Immature natural killer cell (primary cell): ENCODE results near the gene AHCTF1. TPM values are rescaled to one million over a fixed set of nuclear protein-coding genes. Genes with fewer than 3 reads are reported as not detected.
"Not testable (repeated sequence)": the region's sequence is repeated elsewhere in the genome, so short reads cannot be mapped to it uniquely, and the experiment has no call there.

Experiments
- DNase-seq, 3 donors: peaks; one replicate each; pipeline ENCODE4 v3.0.0; 2022; ENCODE audit warnings: mixed read lengths in 1 of 3
- H3K27ac Mint-ChIP-seq, 6 donors: one replicate each; pipeline ENCODE4 v1.8.0; 2020; ENCODE audit warnings: mixed read lengths in 6 of 6, mild to moderate bottlenecking in 5 of 6, inconsistent platforms in 4 of 6, moderate library complexity in 3 of 6
- H3K27me3 Mint-ChIP-seq, 3 donors: one replicate each; pipeline ENCODE4 v1.8.0; 2020 to 2021; ENCODE audit warnings: low read depth in 3 of 3, mild to moderate bottlenecking in 3 of 3, mixed read lengths in 3 of 3, moderate library complexity in 3 of 3, inconsistent platforms in 1 of 3
- H3K36me3 Mint-ChIP-seq, 3 donors: one replicate each; pipeline ENCODE4 v1.8.0; 2020; ENCODE audit warnings: mixed read lengths in 3 of 3, inconsistent platforms in 2 of 3, mild to moderate bottlenecking in 2 of 3
- H3K4me1 Mint-ChIP-seq, 2 donors: one replicate each; pipeline ENCODE4 v1.8.0; 2020; ENCODE audit warnings: inconsistent platforms in 2 of 2, mild to moderate bottlenecking in 2 of 2, mixed read lengths in 2 of 2, moderate library complexity in 1 of 2
- H3K4me3 Mint-ChIP-seq, 5 donors: one replicate each; pipeline ENCODE4 v1.8.0; 2020; ENCODE audit warnings: mild to moderate bottlenecking in 5 of 5, mixed read lengths in 5 of 5, inconsistent platforms in 3 of 5, moderate library complexity in 3 of 5
- H3K9me3 Mint-ChIP-seq, 6 donors: one replicate each; pipeline ENCODE4 v1.8.0; 2020; ENCODE audit warnings: mild to moderate bottlenecking in 6 of 6, mixed read lengths in 6 of 6, inconsistent platforms in 4 of 6, moderate library complexity in 3 of 6
- polyA plus RNA-seq, 3 donors: library from polyadenylated mRNA; unstranded; fragments of 300-500 nt; fragmentation: Illumina TruSeq; gene quantifications; one replicate each; pipeline ENCODE4 v1.2.3, GENCODE V29; 2021

Gene AHCTF1
- polyA plus RNA-seq, 3 donors from 2014 or later, result 7.1 to 15.4 (median 7.4) TPM

DNA sequence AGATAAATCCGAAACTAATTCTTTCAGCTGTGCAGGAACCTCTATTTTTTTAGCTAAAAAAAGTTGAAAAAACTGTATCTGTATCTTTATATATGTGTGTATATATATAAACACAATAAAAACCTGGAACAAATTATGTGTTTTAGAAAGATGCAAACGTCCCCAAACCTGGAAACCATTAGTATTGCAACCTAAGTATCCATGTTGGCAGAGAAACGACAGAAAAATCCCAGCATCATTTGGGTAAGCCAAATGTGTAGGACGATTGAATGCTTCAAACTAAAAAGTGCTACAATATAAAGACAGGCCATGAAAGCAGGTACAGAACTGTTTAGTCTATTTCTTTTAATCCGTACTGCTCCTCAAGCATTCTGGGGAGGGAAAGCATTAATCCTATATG lies 87.9 kb downstream of the AHCTF1 start:
- Mint-ChIP-seq H3K9me3 (no peaks in the 10 kb centered on the region), H3K4me1 (no peaks in the 10 kb centered on the region), H3K4me3 (no peak overlapping the region), H3K27ac (no peak overlapping the region), H3K27me3 (peaks cover 0 to 4% (median 2%) of the 10 kb centered on the region in 3 donors), H3K36me3 (peaks cover 20 to 30% (median 27%) of the 10 kb centered on the region in 3 donors)
- no peak for DNase-seq

DNA sequence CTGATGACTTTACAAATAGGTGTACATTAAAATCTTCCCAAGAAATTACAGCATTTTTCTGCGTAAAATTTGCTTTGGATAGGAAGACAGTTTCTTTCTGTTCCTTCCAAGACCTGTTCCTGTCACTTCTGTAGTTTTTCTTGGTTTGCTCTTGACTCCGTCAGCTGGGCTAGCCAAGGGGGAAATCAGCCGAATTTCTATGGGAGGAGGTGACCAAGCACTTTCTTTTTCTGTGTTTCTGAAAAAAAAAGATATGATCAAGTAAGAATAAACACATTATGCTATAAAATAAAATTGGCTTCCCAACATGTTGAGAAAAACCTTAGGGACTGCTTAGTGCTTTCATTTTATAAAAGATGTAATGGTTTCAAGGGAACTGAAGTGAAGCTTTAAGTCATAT lies 91.0 kb downstream of the AHCTF1 start:
- Mint-ChIP-seq H3K27ac (peak overlapping the region in 2 of 6 donors; percentile 27 to 30), H3K36me3 (peaks cover 14 to 18% (median 15%) of the 10 kb centered on the region in 3 donors)
- not testable (repeated sequence) for DNase-seq, H3K27me3 Mint-ChIP-seq, H3K9me3 Mint-ChIP-seq, H3K4me1 Mint-ChIP-seq, H3K4me3 Mint-ChIP-seq

DNA sequence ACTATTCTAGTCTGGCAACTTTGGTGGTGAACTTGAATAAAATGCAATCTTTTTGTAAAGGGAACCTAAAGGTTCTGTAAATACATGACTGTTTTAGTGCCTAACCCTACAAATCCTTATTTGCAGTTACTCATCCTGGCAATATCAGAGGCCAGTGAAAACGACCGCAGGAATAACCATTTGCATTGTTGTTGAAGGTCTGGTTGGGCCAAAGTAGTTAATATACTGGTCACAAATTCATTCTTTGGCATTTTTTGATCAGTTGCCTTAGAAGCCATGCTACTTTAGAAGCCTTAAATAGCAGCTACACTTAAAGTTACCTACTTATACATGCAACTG lies 93.7 kb downstream of the AHCTF1 start:
- H3K36me3 Mint-ChIP-seq, result peaks cover 8 to 11% (median 8%) of the 10 kb centered on the region in 3 donors
- H3K9me3 Mint-ChIP-seq, result no peaks in the 10 kb centered on the region
- no peak overlapping the region for H3K4me3 Mint-ChIP-seq
- no peak overlapping the region for H3K27ac Mint-ChIP-seq
- DNase-seq, result no peak
- H3K27me3 Mint-ChIP-seq, result peaks cover 0 to 4% (median 2%) of the 10 kb centered on the region in 3 donors
- peaks cover 0 to 7% of the 10 kb centered on the region in 2 donors for H3K4me1 Mint-ChIP-seq

DNA sequence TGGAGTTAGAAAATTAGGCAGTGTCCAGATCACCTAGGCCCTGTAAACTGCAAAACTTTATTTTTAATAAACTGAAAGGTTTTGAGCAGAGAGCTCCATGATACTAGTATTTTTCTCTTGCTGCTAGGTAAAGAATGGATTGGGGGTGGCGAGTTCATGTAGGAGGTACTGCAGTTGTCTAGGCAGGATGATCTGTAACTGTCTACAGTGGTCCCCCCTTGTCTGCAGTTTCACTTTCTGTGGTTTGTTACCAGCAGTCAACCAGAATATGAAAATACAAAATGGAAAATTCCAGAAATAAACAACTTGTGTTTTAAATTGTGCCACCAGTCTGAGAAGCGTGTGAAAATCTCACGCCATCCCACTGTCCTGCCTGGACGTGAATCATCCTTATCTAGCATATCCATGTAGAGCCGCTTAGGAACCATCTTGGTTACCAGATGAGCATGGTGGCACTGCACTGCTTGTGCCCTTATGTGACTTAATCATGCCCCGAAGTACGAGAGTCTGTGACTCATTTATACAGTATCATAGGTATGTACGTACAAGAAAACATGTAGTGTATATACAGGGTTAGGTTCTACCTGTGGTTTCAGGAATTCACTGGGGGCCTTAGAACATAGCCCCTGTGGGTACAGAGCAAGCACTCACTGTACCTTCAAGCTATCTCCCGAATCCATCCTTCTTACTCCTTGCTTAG lies 94.2 kb downstream of the AHCTF1 start:
- H3K27me3 Mint-ChIP-seq, result peaks cover 0 to 4% (median 2%) of the 10 kb centered on the region in 3 donors
- H3K4me3 Mint-ChIP-seq, result no peak overlapping the region
- peaks cover 3 to 6% (median 4%) of the 10 kb centered on the region in 3 donors for H3K36me3 Mint-ChIP-seq
- H3K4me1 Mint-ChIP-seq, result peaks cover 0 to 7% of the 10 kb centered on the region in 2 donors
- peak overlapping the region in 1 of 6 donors; percentile 46 for H3K27ac Mint-ChIP-seq
- H3K9me3 Mint-ChIP-seq, result no peaks in the 10 kb centered on the region
- DNase-seq, result no peak

DNA sequence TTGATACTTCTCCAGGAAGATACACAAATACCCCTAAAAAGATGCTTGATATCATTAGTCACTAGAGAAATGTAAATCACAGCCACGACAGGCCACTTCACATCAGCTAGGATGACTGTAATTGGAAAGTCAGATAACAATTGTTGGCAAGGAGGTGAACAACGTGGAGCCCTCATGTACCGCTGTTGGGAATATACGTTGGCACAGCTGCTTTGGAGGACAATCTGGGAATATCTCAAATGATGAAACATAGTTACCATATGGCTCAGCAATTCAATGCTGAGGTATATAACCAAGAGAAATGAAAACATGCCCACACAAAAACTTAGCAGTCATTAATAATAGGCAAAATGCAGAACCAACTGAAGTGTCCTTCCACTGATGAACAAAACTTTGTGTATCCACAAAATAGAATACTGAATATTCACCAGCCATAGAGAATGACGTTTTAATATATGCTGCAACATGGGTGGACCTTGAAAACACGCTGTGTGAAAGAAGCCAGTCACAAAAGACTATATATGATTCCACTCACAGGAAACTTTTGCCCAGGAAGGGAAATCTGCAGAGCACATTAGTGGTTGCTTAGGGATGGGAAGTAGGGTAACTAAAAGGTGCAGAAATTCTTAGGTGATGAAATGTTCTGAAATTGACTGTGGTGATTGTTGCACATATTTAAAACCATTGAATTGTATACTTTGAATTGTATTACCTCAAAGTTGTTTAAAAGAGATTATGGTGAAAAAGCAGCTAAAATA lies 95.4 kb downstream of the AHCTF1 start:
- H3K36me3 Mint-ChIP-seq, result peaks cover 3 to 6% (median 4%) of the 10 kb centered on the region in 3 donors
- no peak for DNase-seq
- no peaks in the 10 kb centered on the region for H3K9me3 Mint-ChIP-seq
- no peak overlapping the region for H3K4me3 Mint-ChIP-seq
- no peak overlapping the region for H3K27ac Mint-ChIP-seq
- H3K27me3 Mint-ChIP-seq, result peaks cover 0 to 4% (median 4%) of the 10 kb centered on the region in 3 donors
- H3K4me1 Mint-ChIP-seq, result peaks cover 0 to 7% of the 10 kb centered on the region in 2 donors

DNA sequence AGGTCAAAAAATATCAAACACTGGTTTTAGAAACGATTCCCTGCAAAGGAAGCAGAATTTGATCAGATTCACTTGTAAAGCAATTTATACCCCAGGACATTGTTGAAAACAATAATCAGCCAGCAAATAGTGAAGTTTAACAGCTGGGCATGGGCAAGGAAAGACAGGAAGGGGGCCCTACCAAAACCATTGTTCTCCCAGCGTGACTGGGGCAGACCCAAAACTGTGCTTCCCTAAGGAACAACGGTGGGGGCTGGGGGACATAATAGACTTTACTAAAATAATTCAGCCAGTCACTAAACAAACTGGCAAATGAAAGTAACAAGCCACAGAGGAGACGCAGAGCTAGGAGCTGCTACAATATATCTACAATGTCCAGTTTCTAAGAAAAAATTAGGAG lies 100.2 kb downstream of the AHCTF1 start:
- Mint-ChIP-seq H3K36me3 (peaks cover 0 to 6% (median 5%) of the 10 kb centered on the region in 3 donors), H3K4me1 (no peaks in the 10 kb centered on the region), H3K27ac (no peak overlapping the region), H3K4me3 (no peak overlapping the region), H3K9me3 (peaks cover 0 to 8% (median 6%) of the 10 kb centered on the region in 6 donors), H3K27me3 (peaks cover 0 to 8% (median 4%) of the 10 kb centered on the region in 3 donors)
- no peak for DNase-seq

DNA sequence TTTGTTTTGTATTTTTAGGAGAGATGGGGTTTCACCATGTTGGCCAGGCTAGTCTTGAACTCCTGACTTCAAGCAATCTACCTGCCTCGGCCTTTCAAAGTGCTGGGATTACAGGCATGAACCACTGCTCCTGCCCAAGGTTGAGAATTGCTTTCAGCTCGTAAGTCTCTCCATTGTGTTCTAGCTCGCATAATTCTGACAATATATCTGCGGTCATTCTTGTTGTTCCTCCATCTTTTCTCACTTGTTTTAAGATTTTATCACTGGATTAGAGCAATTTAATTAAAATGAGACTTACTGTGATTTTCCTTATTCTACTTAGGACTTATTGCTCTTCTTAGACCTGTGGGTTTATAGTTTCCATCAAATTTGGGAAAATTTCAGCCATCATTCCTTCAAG lies 102.9 kb downstream of the AHCTF1 start:
- Mint-ChIP-seq H3K4me3 (no peak overlapping the region), H3K27ac (no peak overlapping the region), H3K27me3 (peaks cover 0 to 8% (median 4%) of the 10 kb centered on the region in 3 donors), H3K9me3 (peaks cover 0 to 8% (median 6%) of the 10 kb centered on the region in 6 donors), H3K4me1 (no peaks in the 10 kb centered on the region), H3K36me3 (peaks cover 0 to 6% (median 5%) of the 10 kb centered on the region in 3 donors)
- no peak for DNase-seq

DNA sequence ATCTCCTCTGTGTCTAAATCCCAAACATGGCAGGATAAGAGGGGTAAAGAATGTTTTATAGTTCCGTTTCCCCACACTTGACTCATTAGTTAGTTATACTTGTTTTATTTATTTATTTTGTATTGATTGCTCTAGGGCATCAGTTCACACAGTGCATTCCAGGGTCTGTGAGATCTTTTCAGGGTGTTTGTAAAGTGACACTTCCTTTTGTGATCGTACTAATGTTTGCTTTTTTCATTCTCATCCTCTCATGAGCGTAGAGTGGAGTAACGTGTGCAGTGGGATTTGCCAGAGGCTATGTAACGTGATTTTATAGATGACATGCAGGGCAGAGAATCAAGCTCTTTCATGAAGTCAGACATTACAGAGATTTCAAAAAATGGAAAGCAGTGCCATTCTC lies 104.4 kb downstream of the AHCTF1 start:
- Mint-ChIP-seq H3K4me1 (no peaks in the 10 kb centered on the region), H3K36me3 (peaks cover 0 to 6% (median 5%) of the 10 kb centered on the region in 3 donors), H3K27ac (no peak overlapping the region), H3K27me3 (peaks cover under 1 to 6% (median 5%) of the 10 kb centered on the region in 3 donors), H3K9me3 (peaks cover 0 to 8% (median 6%) of the 10 kb centered on the region in 6 donors), H3K4me3 (no peak overlapping the region)
- DNase-seq, result no peak

DNA sequence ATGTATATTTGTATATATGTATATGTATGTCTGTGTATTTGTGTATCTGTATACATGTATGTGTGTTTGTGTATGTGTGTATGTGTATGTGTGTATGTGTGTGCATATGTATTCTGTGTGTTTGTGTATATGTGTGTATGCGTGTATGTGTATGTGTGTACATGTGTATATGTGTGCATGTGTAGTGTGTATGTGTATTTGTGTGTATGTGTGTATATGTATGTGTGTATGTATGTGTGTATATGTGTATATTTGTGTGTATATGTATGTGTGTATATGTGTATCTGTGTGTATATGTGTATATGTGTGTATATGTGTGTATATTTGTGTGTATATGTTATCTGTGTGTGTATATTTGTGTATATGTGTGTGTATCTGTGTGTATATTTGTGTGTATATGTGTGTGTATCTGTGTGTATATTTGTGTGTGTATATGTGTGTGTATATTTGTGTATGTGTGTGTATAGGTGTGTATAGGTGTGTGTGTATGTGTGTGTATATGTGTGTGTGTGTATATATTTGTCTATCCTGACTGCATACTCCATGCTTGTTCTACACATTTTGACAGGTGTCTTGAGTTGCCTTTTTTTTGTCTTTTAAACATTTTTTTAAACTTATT lies 106.1 kb downstream of the AHCTF1 start:
- peaks cover 0 to 8% (median 6%) of the 10 kb centered on the region in 6 donors for H3K9me3 Mint-ChIP-seq
- peaks cover 13% of the 10 kb centered on the region in 2 donors for H3K4me1 Mint-ChIP-seq
- H3K27me3 Mint-ChIP-seq, result peaks cover 2 to 11% (median 4%) of the 10 kb centered on the region in 3 donors
- peaks cover 0 to 6% (median 5%) of the 10 kb centered on the region in 3 donors for H3K36me3 Mint-ChIP-seq
- no peak for DNase-seq
- no peak overlapping the region for H3K4me3 Mint-ChIP-seq
- no peak overlapping the region for H3K27ac Mint-ChIP-seq

DNA sequence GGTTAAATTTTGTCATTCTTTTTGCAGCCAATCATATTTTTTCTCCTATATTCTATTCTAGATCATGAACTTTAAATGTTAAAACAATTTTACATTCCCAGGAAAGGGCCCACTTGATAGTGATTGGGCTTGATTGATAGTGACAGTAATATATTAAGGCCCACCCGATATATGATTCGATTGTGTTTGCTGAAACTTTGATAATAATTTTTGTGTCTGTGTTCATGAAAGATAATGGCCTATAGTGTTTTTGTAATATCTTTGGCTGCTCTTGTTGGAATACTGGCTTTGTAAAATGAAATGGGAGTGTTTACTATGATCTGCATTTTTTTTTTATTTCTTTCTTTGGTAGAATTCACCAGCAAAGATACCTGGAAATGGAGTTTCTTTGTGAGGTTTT lies 107.2 kb downstream of the AHCTF1 start:
- no peak overlapping the region for H3K27ac Mint-ChIP-seq
- H3K4me1 Mint-ChIP-seq, result peaks cover 17 to 20% of the 10 kb centered on the region in 2 donors
- H3K36me3 Mint-ChIP-seq, result peaks cover 0 to 6% (median 5%) of the 10 kb centered on the region in 3 donors
- H3K27me3 Mint-ChIP-seq, result peaks cover 0 to 11% (median 2%) of the 10 kb centered on the region in 3 donors
- H3K4me3 Mint-ChIP-seq, result no peak overlapping the region
- no peak for DNase-seq
- peaks cover 0 to 8% (median 5%) of the 10 kb centered on the region in 6 donors for H3K9me3 Mint-ChIP-seq

DNA sequence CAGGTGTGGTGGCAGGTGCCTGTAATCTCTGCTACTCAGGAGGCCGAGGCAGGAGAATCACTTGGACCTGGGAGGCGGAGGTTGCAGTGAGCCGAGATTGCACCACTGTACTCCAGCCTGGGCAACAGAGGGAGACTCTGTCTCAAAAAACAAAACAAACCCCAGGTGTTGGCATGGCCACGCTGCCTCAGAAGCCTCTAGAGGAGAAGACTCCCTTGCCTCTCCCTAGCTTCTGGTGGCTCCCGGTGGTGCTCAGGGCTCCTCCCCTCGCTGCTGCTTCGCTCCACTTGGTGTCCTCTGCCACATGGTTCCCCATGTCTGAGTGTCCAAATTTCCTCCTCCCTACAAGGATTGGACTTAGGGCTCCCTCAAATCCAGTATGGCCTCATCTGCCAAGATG lies 109.6 kb downstream of the AHCTF1 start:
- H3K27me3 Mint-ChIP-seq, result peaks cover 0 to 13% (median 2%) of the 10 kb centered on the region in 3 donors
- peaks cover 23% of the 10 kb centered on the region in 2 donors for H3K4me1 Mint-ChIP-seq
- H3K4me3 Mint-ChIP-seq, H3K27ac Mint-ChIP-seq, DNase-seq, H3K36me3 Mint-ChIP-seq, H3K9me3 Mint-ChIP-seq: not testable (repeated sequence)

DNA sequence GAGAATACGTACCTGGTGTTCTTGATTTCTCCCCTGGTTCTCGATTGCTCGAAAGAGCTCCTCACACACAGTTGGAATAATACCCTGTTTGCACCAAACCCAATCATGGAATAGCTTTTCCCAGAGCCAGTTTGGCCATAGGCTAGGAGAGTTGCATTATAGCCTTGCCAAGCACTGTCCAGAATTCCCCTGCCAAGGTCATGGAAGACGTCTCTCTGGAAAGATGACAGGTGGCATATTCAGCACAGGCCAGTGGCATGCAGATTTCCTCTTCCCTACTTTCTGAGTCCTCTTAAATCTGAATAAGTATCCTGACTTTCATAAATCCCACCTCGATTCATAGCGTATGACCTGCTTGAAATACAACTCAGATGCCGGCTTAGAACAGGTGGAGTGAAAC lies 111.1 kb downstream of the AHCTF1 start:
- Mint-ChIP-seq H3K27me3 (peaks cover 0 to 13% (median 2%) of the 10 kb centered on the region in 3 donors), H3K4me1 (peaks cover 31 to 38% of the 10 kb centered on the region in 2 donors), H3K9me3 (no peaks in the 10 kb centered on the region), H3K4me3 (peak overlapping the region in 2 of 5 donors; percentile 11 to 57), H3K27ac (no peak overlapping the region), H3K36me3 (no peaks in the 10 kb centered on the region)
- no peak for DNase-seq

DNA sequence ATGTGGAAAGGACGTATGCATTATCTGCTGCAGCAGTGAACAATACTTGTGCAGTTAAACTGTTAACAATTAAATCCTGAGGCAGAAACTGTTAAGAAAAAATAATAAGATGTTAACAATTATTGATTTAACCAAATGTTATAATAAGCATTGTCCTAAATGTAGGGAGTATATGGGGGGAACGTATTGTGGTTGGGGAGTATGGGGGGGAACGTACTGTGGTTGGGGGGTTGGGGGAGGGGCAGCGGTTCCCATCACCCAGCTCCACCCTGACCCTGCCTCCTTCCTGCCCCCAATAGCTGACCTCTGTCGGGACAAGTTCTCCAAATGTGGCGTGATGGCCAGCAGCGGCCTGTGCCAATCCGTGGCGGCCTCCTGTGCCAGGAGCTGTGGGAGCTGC lies 114.0 kb downstream of the AHCTF1 start:
- not testable (repeated sequence) for H3K36me3 Mint-ChIP-seq, H3K4me3 Mint-ChIP-seq, H3K9me3 Mint-ChIP-seq
- peak in 2 of 3 donors; percentile 7 to 21 for DNase-seq
- peaks cover 38 to 49% of the 10 kb centered on the region in 2 donors for H3K4me1 Mint-ChIP-seq
- H3K27ac Mint-ChIP-seq, result peak overlapping the region in 1 of 6 donors; percentile 34
- H3K27me3 Mint-ChIP-seq, result peaks cover 3 to 11% (median 4%) of the 10 kb centered on the region in 3 donors
